ENCODE data around the gene CSTPP1. TPM values are rescaled to one million over a fixed set of nuclear protein-coding genes. Genes with fewer than 3 reads are reported as not detected.

The CSTPP1 gene
- total RNA-seq, 4 donors from 2014 or later = 18.3 to 27.0 (median 24.6) TPM

DNA sequence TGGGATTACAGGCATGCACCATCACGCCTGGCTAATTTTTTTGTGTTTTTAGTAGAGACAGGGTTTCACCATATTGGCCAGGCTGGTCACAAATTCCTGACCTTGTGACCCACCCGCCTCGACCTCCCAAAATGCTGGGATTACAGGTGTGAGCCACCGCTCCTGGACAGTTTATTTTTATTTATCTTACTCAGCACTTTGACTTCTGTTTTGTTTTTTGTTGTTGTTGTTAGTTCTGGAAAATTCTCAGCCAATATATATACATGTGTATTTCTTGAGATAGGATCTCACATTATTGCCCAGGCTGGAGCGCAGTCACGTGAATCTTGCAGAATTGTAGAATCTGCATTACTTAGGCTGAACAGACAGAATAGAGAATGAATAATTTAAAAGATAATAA, 107.6 kb downstream of the CSTPP1 start:
- H3K27ac ChIP-seq = no peak overlapping the region
- WGBS, 2 donors (ENCODE audit: low coverage in 1 of 2) = 89 to 96% methylated on average over 4 to 6 of the region's 6 CpGs
- no peaks in the 10 kb centered on the region for H3K36me3 ChIP-seq
- no peak for TF ChIP-seq EP300 (IDR thresholded peaks at IDR 0.05; ENCODE audit: low read depth)
- TF ChIP-seq POLR2A (IDR thresholded peaks at IDR 0.05) = no peak
- TF ChIP-seq, protein P1, sequence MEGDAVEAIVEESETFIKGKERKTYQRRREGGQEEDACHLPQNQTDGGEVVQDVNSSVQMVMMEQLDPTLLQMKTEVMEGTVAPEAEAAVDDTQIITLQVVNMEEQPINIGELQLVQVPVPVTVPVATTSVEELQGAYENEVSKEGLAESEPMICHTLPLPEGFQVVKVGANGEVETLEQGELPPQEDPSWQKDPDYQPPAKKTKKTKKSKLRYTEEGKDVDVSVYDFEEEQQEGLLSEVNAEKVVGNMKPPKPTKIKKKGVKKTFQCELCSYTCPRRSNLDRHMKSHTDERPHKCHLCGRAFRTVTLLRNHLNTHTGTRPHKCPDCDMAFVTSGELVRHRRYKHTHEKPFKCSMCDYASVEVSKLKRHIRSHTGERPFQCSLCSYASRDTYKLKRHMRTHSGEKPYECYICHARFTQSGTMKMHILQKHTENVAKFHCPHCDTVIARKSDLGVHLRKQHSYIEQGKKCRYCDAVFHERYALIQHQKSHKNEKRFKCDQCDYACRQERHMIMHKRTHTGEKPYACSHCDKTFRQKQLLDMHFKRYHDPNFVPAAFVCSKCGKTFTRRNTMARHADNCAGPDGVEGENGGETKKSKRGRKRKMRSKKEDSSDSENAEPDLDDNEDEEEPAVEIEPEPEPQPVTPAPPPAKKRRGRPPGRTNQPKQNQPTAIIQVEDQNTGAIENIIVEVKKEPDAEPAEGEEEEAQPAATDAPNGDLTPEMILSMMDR (IDR thresholded peaks at IDR 0.05) = no peak
- no peak for TF ChIP-seq POLR2AphosphoS5 (IDR thresholded peaks at IDR 0.05)
- no peaks in the 10 kb centered on the region for H3K9me3 ChIP-seq
- in situ Hi-C loops (cut with MboI; ENCODE audit: low pct_ligation_motif_present in 1 of 4, low pct_unique_long_range_greater_than_20kb in 1 of 4, low sequenced_read_pairs in 3 of 4) = no loop called here
- no peak overlapping the region for H3K4me3 ChIP-seq
- no peak for DNase-seq
- H3K27me3 ChIP-seq = no peaks in the 10 kb centered on the region
- no peaks in the 10 kb centered on the region for H3K4me1 ChIP-seq
- intact Hi-C loops (cut with DNase I; ENCODE audit: low total_unique reads) = no loop called here

DNA sequence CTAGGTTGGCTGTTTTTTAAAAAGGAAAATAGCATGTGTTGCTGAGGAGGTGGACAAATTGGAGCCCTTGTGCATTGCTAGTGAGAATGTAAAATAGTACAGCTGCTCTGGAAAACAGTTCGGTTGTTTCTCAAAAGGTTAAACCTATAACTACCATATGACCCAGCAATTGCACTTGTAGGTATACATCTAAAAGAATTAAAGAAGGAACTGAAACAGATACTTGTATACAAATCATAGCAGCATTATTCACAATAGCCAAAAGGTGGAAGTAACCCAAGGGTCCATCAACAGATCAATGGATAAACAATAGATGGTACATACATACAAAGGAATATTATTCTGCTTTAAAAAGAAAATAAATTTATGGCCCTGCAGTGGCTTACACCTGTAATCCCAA, 111.4 kb downstream of the CSTPP1 start:
- Histone ChIP-seq H3K27ac (no peak overlapping the region), H3K4me1 (no peaks in the 10 kb centered on the region), H3K36me3 (no peaks in the 10 kb centered on the region), H3K9me3 (no peaks in the 10 kb centered on the region), H3K4me3 (no peak overlapping the region), H3K27me3 (no peaks in the 10 kb centered on the region)
- DNase-seq = no peak
- 97 to 100% methylated on average over 1 of the region's 1 CpG for WGBS, 2 donors (ENCODE audit: low coverage in 1 of 2)
- in situ Hi-C loops (cut with MboI; ENCODE audit: low pct_ligation_motif_present in 1 of 4, low pct_unique_long_range_greater_than_20kb in 1 of 4, low sequenced_read_pairs in 3 of 4) (no loop called here), intact Hi-C loops (cut with DNase I; ENCODE audit: low total_unique reads) (no loop called here)
- TF ChIP-seq EP300 (IDR thresholded peaks at IDR 0.05; ENCODE audit: low read depth) = no peak
- no peak for TF ChIP-seq POLR2AphosphoS5 (IDR thresholded peaks at IDR 0.05)
- TF ChIP-seq, protein P1 (IDR thresholded peaks at IDR 0.05) = no peak
- TF ChIP-seq POLR2A (IDR thresholded peaks at IDR 0.05) = no peak

DNA sequence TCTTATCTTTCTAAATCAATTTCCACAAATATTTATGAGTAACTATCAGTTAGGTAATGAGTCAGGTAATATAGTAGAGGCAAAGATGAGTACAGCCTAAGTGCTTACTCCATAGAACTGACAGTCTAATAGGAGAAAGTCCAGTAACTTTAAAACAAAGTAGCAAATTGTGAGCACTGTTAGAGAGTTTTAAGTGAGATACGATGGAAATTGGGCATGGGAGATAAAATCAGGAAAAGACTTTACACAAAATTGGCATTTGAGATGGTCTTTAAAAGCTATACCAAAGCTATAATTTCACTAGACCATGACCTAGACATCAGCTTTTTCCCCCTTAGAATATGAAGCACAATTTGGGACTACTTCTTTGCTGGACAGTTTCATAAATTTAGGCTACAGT, 113.7 kb downstream of the CSTPP1 start:
- no peak for DNase-seq
- intact Hi-C loops (cut with DNase I; ENCODE audit: low total_unique reads) = no loop called here
- no peak for TF ChIP-seq POLR2A (IDR thresholded peaks at IDR 0.05)
- TF ChIP-seq, protein P1 (IDR thresholded peaks at IDR 0.05) = no peak
- no peak for TF ChIP-seq EP300 (IDR thresholded peaks at IDR 0.05; ENCODE audit: low read depth)
- TF ChIP-seq POLR2AphosphoS5 (IDR thresholded peaks at IDR 0.05) = no peak
- Histone ChIP-seq H3K9me3 (no peaks in the 10 kb centered on the region), H3K4me3 (no peak overlapping the region), H3K36me3 (no peaks in the 10 kb centered on the region), H3K27me3 (no peaks in the 10 kb centered on the region), H3K4me1 (no peaks in the 10 kb centered on the region), H3K27ac (no peak overlapping the region)
- in situ Hi-C loops (cut with MboI; ENCODE audit: low pct_ligation_motif_present in 1 of 4, low pct_unique_long_range_greater_than_20kb in 1 of 4, low sequenced_read_pairs in 3 of 4) = no loop called here
- 86 to 96% methylated on average over 1 of the region's 1 CpG for WGBS, 2 donors (ENCODE audit: low coverage in 1 of 2)

DNA sequence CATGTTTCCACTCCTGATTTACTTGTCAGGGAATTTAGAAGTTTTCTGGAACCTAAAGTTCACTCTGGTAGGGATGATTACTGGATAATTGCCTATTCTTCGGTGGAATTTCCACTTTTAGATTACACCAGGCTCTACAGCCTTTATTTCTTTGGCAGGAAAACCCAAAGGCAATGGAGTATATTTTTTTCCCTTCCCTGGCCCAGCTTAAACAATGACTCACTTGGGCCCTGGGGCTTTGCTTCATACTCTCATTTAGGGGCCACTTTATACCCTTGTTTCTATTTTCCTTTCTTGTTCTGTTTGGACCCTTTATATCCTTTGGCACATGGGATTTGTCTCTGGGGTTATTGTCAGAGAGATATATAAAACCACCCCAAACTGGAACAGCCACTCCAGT, 114.7 kb downstream of the CSTPP1 start:
- Histone ChIP-seq H3K27ac (peak overlapping the region in 1 of 4 donors; percentile 13), H3K27me3 (no peaks in the 10 kb centered on the region), H3K9me3 (no peaks in the 10 kb centered on the region), H3K4me1 (no peaks in the 10 kb centered on the region), H3K4me3 (no peak overlapping the region), H3K36me3 (no peaks in the 10 kb centered on the region)
- in situ Hi-C loops (cut with MboI; ENCODE audit: low pct_ligation_motif_present in 1 of 4, low pct_unique_long_range_greater_than_20kb in 1 of 4, low sequenced_read_pairs in 3 of 4) (no loop called here), intact Hi-C loops (cut with DNase I; ENCODE audit: low total_unique reads) (no loop called here)
- WGBS, 2 donors (ENCODE audit: low coverage in 1 of 2) = 30 to 33% methylated on average over 1 of the region's 1 CpG
- DNase-seq = no peak
- TF ChIP-seq, protein P1 (IDR thresholded peaks at IDR 0.05) = no peak
- no peak for TF ChIP-seq POLR2AphosphoS5 (IDR thresholded peaks at IDR 0.05)
- no peak for TF ChIP-seq EP300 (IDR thresholded peaks at IDR 0.05; ENCODE audit: low read depth)
- TF ChIP-seq POLR2A (IDR thresholded peaks at IDR 0.05) = no peak
